Sigmoid colon (tissue), 4 donors: ENCODE results near the gene EIF4ENIF1.
"Not testable (repeated sequence)": the region's sequence is repeated elsewhere in the genome, so short reads cannot be mapped to it uniquely, and the experiment has no call there.

Experiments used
- EP300 ChIP-seq, 4 donors: sonication (generic); formaldehyde crosslinking; IDR thresholded peaks; one replicate each; pipeline ENCODE4 v1.6.1; 2017; ENCODE audit warnings: antibody characterized with exemption in 4 of 4
- POLR2A ChIP-seq, 2 donors: fragments of 450-650 bp; IDR thresholded peaks; one replicate each; pipeline ENCODE4 v1.6.1; 2016; ENCODE audit warnings: antibody characterized with exemption in 2 of 2, mild to moderate bottlenecking in 2 of 2, moderate library complexity in 2 of 2
- POLR2AphosphoS5 ChIP-seq, 4 donors: sonication (generic); formaldehyde crosslinking; IDR thresholded peaks; one replicate each; pipeline ENCODE4 v1.6.1; 2017; ENCODE audit warnings: antibody characterized with exemption in 4 of 4
- TF ChIP-seq, protein P1 (sequence below), 4 experiments: fragments of 450-650 bp in 3 of 4; fragments of 200-600 bp in 1 of 4; IDR thresholded peaks; one replicate each; pipeline ENCODE4 v1.5.1; 2016 to 2019; ENCODE audit warnings: antibody characterized with exemption in 4 of 4, mild to moderate bottlenecking in 3 of 4, moderate library complexity in 2 of 4

DNA sequence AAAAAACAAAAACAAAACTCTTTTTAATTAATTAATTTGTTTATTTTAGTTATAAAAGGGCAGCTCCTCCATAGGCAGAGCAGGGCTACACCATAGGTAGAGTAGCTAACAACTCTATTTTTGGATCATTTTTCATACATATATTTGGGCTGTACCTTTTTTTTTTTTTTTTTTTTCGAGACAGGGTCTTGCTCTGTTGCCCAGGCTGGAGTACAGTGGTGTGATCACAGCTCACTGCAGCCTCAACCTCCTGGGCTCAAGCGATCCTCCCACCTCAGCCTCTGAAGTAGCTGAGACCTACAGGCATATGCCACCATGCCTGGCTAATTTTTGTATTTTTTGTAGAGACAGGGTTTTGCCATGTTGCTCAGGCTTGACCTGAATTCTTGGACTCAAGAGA is 87.3 kb downstream of the EIF4ENIF1 start:
- TF ChIP-seq, protein P1, sequence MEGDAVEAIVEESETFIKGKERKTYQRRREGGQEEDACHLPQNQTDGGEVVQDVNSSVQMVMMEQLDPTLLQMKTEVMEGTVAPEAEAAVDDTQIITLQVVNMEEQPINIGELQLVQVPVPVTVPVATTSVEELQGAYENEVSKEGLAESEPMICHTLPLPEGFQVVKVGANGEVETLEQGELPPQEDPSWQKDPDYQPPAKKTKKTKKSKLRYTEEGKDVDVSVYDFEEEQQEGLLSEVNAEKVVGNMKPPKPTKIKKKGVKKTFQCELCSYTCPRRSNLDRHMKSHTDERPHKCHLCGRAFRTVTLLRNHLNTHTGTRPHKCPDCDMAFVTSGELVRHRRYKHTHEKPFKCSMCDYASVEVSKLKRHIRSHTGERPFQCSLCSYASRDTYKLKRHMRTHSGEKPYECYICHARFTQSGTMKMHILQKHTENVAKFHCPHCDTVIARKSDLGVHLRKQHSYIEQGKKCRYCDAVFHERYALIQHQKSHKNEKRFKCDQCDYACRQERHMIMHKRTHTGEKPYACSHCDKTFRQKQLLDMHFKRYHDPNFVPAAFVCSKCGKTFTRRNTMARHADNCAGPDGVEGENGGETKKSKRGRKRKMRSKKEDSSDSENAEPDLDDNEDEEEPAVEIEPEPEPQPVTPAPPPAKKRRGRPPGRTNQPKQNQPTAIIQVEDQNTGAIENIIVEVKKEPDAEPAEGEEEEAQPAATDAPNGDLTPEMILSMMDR (IDR thresholded peaks at IDR 0.05): not testable (repeated sequence)
- TF ChIP-seq POLR2AphosphoS5, POLR2A, EP300 (IDR thresholded peaks at IDR 0.05): not testable (repeated sequence)
